Subcutaneous adipose tissue (tissue), 4 donors: ENCODE measurements around the gene GTSE1. TPM values are rescaled to one million over a fixed set of nuclear protein-coding genes. Genes with fewer than 3 reads are reported as not detected.

ENCODE experiments used
- CTCF ChIP-seq: fragments of 450-650 bp; IDR thresholded peaks from one replicate; pipeline ENCODE4 v1.5.1; 2016; ENCODE audit warnings: low read depth, mild to moderate bottlenecking, control low read depth, antibody characterized with exemption, moderate library complexity
- total RNA-seq, 4 donors: library from RNA; depleted of rRNA; stranded (reverse); fragments of >200 nt; gene quantifications; one replicate each; pipeline ENCODE4 v1.1.0, GENCODE V29; 2016

The GTSE1 gene
- total RNA-seq, 4 donors from 2014 or later = 1.1 to 1.4 TPM; not detected in 2

- TF ChIP-seq CTCF = no peak
These were observed 3.9 kb upstream of the GTSE1 start for GRCh38 chr22:46292732-46293131.

- no peak for TF ChIP-seq CTCF
These were observed 3.0 kb upstream of the GTSE1 start for GRCh38 chr22:46293577-46294260.

GRCh38 chr22:46294784-46295183 lies 1.9 kb upstream of the GTSE1 start:
- no peak for TF ChIP-seq CTCF

GRCh38 chr22:46295277-46295971 lies 1.2 kb upstream of the GTSE1 start:
- no peak for TF ChIP-seq CTCF

GRCh38 chr22:46297151-46297812 lies 612 bp downstream of the GTSE1 start:
- TF ChIP-seq CTCF = no peak

- TF ChIP-seq CTCF = no peak
These were observed 2.4 kb downstream of the GTSE1 start for GRCh38 chr22:46299101-46299500.

GRCh38 chr22:46300491-46300890 lies 3.8 kb downstream of the GTSE1 start:
- no peak for TF ChIP-seq CTCF
